ENCODE results near the gene VWA5B1. TPM values are rescaled to one million over a fixed set of nuclear protein-coding genes. Genes with fewer than 3 reads are reported as not detected.

The VWA5B1 gene
- total and polyA plus RNA-seq, 10 of the 15 experiments (the other 5 are each of a cell fraction or from before 2014, with no cell fraction given): under 0.01 to 0.05 (median 0.01) TPM; not detected in 7

GRCh38 chr1:20365421-20366055 lies 74.9 kb downstream of the VWA5B1 start:
- no peak overlapping the region for H3K27ac ChIP-seq (ENCODE audit: control insufficient read depth, insufficient read depth)
- H3K4me3 ChIP-seq: no peak overlapping the region
- no peak for DNase-seq (ENCODE audit: low read depth, low spot score)
- in situ Hi-C loops (cut with MboI) (no loop called here), intact Hi-C loops (cut with micrococcal nuclease; ENCODE audit: unreplicated experiment) (no loop called here)
- no peaks in the 10 kb centered on the region for H3K4me1 ChIP-seq (ENCODE audit: control insufficient read depth, insufficient read depth, low read length)
- H3K79me2 ChIP-seq (ENCODE audit: control insufficient read depth, insufficient read depth, low read length): no peaks in the 10 kb centered on the region
- H3K27me3 ChIP-seq (replicated peaks in 1 of 2; ENCODE audit: control insufficient read depth in 2 of 2, insufficient read depth in 2 of 2, low read length in 1 of 2): peaks cover 4 to 7% of the 10 kb centered on the region in 2 experiments
- no peaks in the 10 kb centered on the region for H3K36me3 ChIP-seq (ENCODE audit: control insufficient read depth in 2 of 2, insufficient read depth in 2 of 2, low read length in 1 of 2)
- SMC1A ChIA-PET (ENCODE audit: uncharacterized antibody, unreplicated experiment): no interaction called here
- H3K9ac ChIP-seq (ENCODE audit: control insufficient read depth, insufficient read depth, low read length): no peak overlapping the region
- no peak overlapping the region for H3K4me2 ChIP-seq (ENCODE audit: control insufficient read depth, insufficient read depth)
- no peaks in the 10 kb centered on the region for H3K9me3 ChIP-seq (replicated peaks; ENCODE audit: control insufficient read depth, insufficient read depth, low read length)
- TF ChIP-seq RBBP5 (conservative IDR thresholded peaks at IDR 0.05) (no peak), ZNF207 (IDR thresholded peaks at IDR 0.05; ENCODE audit: borderline replicate concordance) (no peak), ESRRA (IDR thresholded peaks at IDR 0.05; ENCODE audit: low read length) (no peak)
- CTCF ChIA-PET: no interaction called here
- WGBS (ENCODE audit: insufficient coverage, insufficient replicate concordance, low lambda C conversion rate, missing lambda C conversion rate): 27% methylated on average over 12 of the region's 12 CpGs
- RAD21 ChIA-PET (ENCODE audit: unreplicated experiment): no interaction called here
- no peaks in the 10 kb centered on the region for H4K20me1 ChIP-seq (ENCODE audit: control insufficient read depth, insufficient read depth)
- ATAC-seq: no peak
- FAIRE-seq: no peak
- BruUV-seq (replicated peaks): no TSS peak
- no peak overlapping the region for H2AFZ ChIP-seq (ENCODE audit: control insufficient read depth, low read depth, low read length)
- POLR2A ChIA-PET: no interaction called here

GRCh38 chr1:20366056-20366462 lies 75.4 kb downstream of the VWA5B1 start:
- RAD21 ChIA-PET (ENCODE audit: unreplicated experiment): no interaction called here
- ATAC-seq: no peak
- CTCF ChIA-PET: no interaction called here
- H3K9me3 ChIP-seq (replicated peaks; ENCODE audit: control insufficient read depth, insufficient read depth, low read length): no peaks in the 10 kb centered on the region
- 14% methylated on average over 35 of the region's 42 CpGs for WGBS (ENCODE audit: insufficient coverage, insufficient replicate concordance, low lambda C conversion rate, missing lambda C conversion rate)
- H3K4me3 ChIP-seq: no peak overlapping the region
- no TSS peak for BruUV-seq (replicated peaks)
- H3K9ac ChIP-seq (ENCODE audit: control insufficient read depth, insufficient read depth, low read length): no peak overlapping the region
- H3K79me2 ChIP-seq (ENCODE audit: control insufficient read depth, insufficient read depth, low read length): no peaks in the 10 kb centered on the region
- H4K20me1 ChIP-seq (ENCODE audit: control insufficient read depth, insufficient read depth): no peaks in the 10 kb centered on the region
- no peak for FAIRE-seq
- intact Hi-C loops (cut with micrococcal nuclease; ENCODE audit: unreplicated experiment): no loop called here
- no peaks in the 10 kb centered on the region for H3K4me1 ChIP-seq (ENCODE audit: control insufficient read depth, insufficient read depth, low read length)
- H3K36me3 ChIP-seq (ENCODE audit: control insufficient read depth in 2 of 2, insufficient read depth in 2 of 2, low read length in 1 of 2): no peaks in the 10 kb centered on the region
- peaks cover 4 to 7% of the 10 kb centered on the region in 2 experiments for H3K27me3 ChIP-seq (replicated peaks in 1 of 2; ENCODE audit: control insufficient read depth in 2 of 2, insufficient read depth in 2 of 2, low read length in 1 of 2)
- no peak for DNase-seq (ENCODE audit: low read depth, low spot score)
- H3K4me2 ChIP-seq (ENCODE audit: control insufficient read depth, insufficient read depth): no peak overlapping the region
- SMC1A ChIA-PET (ENCODE audit: uncharacterized antibody, unreplicated experiment): no interaction called here
- in situ Hi-C loops (cut with MboI): no loop called here
- POLR2A ChIA-PET: no interaction called here
- no peak overlapping the region for H2AFZ ChIP-seq (ENCODE audit: control insufficient read depth, low read depth, low read length)
- no peak overlapping the region for H3K27ac ChIP-seq (ENCODE audit: control insufficient read depth, insufficient read depth)
- TF ChIP-seq MYC (IDR thresholded peaks at IDR 0.05; ENCODE audit: insufficient read depth, insufficient read length, insufficient replicate concordance, low read length, severe bottlenecking): no peak
- no peak for TF ChIP-seq NR2C1 (IDR thresholded peaks at IDR 0.05)
- no peak for TF ChIP-seq ZNF274 (IDR thresholded peaks at IDR 0.05; ENCODE audit: insufficient read depth, insufficient read length)
- no peak for TF ChIP-seq RAD21 (IDR thresholded peaks at IDR 0.05; ENCODE audit: insufficient read depth, low read depth, low read length)
- TF ChIP-seq, protein P1, sequence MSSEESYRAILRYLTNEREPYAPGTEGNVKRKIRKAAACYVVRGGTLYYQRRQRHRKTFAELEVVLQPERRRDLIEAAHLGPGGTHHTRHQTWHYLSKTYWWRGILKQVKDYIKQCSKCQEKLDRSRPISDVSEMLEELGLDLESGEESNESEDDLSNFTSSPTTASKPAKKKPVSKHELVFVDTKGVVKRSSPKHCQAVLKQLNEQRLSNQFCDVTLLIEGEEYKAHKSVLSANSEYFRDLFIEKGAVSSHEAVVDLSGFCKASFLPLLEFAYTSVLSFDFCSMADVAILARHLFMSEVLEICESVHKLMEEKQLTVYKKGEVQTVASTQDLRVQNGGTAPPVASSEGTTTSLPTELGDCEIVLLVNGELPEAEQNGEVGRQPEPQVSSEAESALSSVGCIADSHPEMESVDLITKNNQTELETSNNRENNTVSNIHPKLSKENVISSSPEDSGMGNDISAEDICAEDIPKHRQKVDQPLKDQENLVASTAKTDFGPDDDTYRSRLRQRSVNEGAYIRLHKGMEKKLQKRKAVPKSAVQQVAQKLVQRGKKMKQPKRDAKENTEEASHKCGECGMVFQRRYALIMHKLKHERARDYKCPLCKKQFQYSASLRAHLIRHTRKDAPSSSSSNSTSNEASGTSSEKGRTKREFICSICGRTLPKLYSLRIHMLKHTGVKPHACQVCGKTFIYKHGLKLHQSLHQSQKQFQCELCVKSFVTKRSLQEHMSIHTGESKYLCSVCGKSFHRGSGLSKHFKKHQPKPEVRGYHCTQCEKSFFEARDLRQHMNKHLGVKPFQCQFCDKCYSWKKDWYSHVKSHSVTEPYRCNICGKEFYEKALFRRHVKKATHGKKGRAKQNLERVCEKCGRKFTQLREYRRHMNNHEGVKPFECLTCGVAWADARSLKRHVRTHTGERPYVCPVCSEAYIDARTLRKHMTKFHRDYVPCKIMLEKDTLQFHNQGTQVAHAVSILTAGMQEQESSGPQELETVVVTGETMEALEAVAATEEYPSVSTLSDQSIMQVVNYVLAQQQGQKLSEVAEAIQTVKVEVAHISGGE (CRISPR knock-in tag; IDR thresholded peaks at IDR 0.05): no peak
- TF ChIP-seq E2F4 (IDR thresholded peaks at IDR 0.05; ENCODE audit: low read depth, low read length): no peak
- TF ChIP-seq MEF2B (IDR thresholded peaks at IDR 0.05; ENCODE audit: partially characterized antibody, poor library complexity, severe bottlenecking): no peak
- TF ChIP-seq SIN3A (IDR thresholded peaks at IDR 0.05; ENCODE audit: low read depth, low read length): no peak
- TF ChIP-seq BCL3 (IDR thresholded peaks at IDR 0.05; ENCODE audit: borderline replicate concordance, insufficient read depth, low read depth, low read length, poor library complexity, severe bottlenecking): no peak
